Stimulated activated CD4-positive, alpha-beta T cell treated with anti-CD3 and anti-CD28 coated beads, Interleukin-2, amount 100 ng/mL, for 4 hours (primary cell): ENCODE results near the gene PRR9.

Source experiments
- DNase-seq: peaks from one replicate; pipeline ENCODE4 v3.0.0-alpha.2; 2020; ENCODE audit warnings: low read depth

The PRR9 gene

GRCh38 chr1:153265457-153265856, 48.1 kb downstream of the PRR9 start:
- DNase-seq, result no peak
